Activated T-helper 1 cell treated with anti-CD3 and anti-CD28 coated beads, Interleukin-2, amount 50 U/mL, for 16 hours (primary cell): ENCODE results near the gene EXOSC2.
"Not testable (repeated sequence)": the region's sequence is repeated elsewhere in the genome, so short reads cannot be mapped to it uniquely, and the experiment has no call there.

Experiments used
- DNase-seq, 2 donors: peaks; one replicate each; pipeline ENCODE4 v3.0.0-alpha.2; 2020; ENCODE audit warnings: low read depth in 1 of 2, low spot score in 1 of 2

Gene EXOSC2

DNA sequence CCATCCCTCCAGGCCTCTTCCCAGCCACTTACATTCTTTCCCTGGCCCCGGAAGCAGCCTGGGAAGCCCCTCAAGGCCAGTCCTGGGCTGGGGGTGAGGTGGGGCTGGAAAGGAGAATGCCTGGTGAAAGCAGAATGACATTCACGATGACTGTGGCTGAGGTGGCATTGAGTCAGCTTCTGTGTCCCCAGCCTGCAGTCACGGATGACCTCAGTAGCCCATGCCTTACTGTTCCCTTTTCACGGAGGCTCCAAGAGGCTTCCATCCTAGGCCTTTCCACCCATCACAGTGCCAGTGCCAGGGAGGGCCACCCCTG, 26.5 kb upstream of the EXOSC2 start:
- DNase-seq = no peak

- no peak for DNase-seq
These were observed 25.4 kb upstream of the EXOSC2 start for GRCh38 chr9:130668196-130668595.

DNA sequence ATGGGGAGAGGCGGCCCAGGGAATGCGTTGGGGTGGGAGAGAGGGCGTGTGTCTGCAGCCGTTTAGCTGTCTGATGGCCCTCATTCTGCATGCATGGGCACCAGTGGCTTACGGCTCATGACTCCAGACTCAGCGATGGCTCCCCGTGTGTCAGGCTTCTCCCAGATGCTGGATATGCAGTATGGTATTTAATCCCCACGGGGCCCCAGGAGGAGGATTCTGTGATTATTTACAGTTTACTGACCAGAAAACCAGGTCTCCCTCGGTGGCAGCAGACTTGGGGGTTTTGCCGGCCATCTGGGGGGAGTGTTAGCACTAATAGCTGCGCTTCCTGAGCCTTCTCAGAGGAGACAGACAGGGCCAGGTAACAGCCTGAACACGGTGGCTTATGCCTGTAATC, 24.9 kb upstream of the EXOSC2 start:
- DNase-seq = no peak

DNA sequence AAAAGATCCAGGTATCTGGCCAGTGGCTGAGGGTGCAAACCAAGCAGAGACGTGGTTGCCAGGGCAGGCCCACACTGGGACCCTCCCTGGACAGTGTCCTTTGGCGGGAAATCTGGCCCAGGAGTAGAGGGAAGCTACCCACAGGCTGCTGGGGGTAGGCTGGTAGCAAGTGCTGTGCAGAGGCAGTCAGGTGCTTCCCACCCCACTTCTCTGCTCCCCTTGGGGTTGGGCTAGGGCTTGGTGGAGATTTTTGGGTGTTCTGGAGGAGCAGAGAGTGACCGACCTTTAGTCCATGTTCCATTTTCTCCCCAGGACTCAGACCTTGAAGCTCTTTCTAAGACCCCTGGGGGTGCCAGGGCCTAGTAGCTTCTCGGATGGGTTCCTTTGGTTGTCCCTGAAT, 23.6 kb upstream of the EXOSC2 start:
- DNase-seq = no peak

DNA sequence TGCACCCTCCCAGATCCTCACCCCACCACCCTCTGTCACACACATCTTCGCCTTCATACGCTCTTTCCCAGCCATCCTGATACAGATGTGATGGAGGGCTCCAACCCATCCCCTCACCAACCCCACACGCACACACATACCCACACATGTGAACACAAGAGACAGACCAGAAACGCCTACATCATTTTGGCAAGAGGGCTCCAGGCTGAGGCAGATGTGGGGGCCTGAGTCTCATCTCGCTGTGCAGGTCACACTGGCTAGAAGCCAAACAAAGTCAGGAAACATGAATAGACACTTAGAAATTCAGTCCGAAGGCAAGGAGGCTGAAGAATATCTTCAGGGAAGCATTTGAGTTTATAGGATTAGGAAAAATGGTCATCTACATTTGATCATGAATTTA, 22.9 kb upstream of the EXOSC2 start:
- DNase-seq = no peak

DNA sequence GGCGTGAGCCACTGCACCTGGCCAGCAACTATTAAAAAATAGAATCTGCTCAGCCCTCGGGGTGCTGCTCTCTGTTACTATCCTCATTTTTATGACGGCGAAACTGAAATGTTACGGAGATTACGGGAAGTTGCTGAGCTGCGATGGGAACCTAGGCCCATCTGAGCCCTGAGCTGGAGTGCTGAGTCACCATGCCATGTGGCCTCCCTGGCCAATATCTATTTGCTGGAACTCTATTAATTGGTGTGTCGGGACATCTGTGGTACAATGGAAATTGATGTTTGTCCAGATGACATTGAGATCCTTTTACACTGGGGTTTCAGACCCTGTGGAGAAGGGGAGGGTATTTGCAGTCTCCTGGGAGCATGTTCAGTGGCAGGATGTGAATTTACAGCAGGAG, 21.1 kb upstream of the EXOSC2 start:
- no peak for DNase-seq

- no peak for DNase-seq
These were observed 20.5 kb upstream of the EXOSC2 start for GRCh38 chr9:130672933-130673615.

GRCh38 chr9:130675396-130675795, 18.2 kb upstream of the EXOSC2 start:
- no peak for DNase-seq

DNA sequence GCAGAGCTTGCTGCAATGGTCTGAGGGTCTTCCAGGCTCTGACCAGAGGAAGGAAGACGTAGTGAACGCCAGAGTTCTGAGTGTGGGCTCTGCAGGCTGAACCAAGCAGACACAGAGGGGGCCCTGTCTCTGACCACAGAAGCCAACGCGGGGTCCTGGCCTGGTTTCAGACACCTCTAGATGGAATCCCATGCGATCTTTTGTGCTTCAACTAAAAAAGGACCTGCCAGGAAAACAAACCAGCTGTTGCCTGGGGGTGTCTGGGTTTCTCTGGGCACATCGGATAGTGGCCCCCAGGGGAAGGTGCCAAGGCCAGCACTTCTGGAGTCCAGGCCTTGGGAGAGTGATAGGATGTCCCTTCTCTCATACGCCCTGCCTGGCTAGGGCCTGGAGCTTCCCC, 16.3 kb upstream of the EXOSC2 start:
- no peak for DNase-seq

DNA sequence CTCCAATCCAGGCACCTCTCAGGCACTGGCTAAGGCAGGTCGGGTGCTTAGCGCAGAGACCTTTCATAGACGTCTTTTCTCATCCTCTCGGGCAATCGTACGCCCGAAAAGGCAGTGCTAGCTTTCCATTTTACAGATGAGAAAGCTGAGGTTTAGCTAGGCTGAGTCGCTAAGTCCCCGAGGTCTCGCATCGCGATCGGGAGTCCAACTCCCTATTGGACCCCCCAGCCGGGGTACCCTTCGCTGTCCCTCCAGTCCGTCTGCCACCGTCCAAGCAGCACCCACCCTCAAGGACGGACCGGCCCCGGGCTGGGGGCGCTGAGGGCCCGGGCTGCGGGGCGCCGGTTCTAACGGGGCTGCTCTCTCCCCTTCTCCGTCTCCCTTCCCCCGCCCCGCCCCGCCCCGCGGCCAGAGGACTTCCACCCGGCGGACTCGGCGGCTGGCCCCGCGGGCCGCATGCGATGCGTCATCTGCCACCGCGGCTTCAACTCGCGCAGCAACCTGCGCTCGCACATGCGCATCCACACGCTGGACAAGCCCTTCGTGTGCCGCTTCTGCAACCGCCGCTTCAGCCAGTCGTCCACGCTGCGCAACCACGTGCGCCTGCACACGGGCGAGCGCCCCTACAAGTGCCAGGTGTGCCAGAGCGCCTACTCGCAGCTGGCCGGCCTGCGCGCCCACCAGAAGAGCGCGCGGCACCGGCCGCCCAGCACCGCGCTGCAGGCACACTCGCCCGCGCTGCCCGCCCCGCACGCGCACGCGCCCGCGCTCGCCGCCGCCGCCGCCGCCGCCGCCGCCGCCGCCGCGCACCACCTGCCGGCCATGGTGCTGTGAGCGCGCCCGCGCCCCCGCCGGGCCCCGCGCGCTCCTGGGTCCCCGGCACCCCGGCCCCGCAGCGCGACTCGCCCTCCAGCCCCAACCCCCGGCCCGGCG, 12.5 kb upstream of the EXOSC2 start:
- DNase-seq = peak in 1 of 2 donors; percentile 48

DNA sequence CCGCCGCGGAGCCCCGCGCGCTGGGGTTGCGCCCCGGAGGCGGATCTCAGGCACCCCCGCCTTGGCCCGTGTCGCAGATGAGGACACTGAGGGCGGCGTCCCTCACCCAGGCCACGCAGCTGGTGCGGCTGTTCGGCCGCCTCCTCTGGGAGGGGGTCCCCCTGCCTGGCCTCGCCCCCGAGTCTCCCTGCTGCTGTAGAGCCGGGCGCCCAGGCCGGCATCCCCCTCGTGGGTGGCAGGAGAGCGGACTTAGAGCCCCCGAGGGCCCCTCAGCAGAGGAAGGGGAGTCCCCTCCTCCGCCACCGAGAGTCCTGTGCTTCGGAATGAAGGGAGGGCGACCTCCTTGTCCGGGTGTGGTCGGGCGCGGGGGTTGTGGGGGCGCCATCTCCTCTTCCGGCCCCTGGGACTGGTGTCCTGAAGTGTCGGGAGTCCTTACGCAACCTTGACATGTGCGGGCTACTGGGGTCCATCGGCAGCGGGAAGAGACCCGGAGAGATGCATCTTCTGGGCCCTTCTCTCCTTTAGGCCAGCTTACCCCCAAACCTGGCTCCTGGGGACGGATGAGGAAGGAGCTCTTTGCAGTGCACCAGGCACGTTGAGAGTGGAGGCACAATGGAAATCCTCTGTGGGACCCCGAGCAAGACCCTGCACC, 11.7 kb upstream of the EXOSC2 start:
- no peak for DNase-seq

DNA sequence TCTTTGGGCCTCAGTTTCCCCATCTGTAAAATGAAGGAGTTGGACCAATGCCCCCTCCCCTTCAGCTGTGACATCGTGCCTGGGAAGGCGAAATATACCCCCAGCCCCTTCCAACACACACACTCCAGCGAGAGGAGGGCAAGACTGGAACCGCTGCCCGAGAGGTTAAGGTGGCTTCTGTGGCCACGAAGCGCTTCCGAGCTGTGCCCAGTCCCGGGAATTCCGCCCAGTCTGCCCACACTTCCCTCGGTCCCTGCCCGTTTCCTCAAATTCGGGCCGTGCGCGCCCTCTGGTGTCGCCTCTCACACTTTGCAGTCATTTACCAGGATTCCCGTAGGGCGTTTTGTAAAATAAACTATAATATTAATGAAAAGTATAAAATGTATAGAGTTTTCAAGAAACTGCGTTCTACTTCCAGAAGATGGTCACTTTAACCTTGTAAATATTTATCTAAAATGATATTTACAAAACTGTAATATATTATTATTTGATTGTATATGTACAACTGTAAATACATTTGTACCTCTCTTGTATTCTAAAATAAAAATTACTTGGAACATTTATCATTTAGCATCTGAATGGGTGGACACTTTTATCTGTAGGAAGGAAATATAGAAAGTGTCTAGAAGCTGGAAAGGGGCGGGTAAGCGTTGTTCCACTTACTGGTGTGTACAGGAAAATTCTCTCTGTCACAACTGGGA, 11.0 kb upstream of the EXOSC2 start:
- peak; percentile 34 to 47 for DNase-seq

- DNase-seq = no peak
These were observed 8.5 kb upstream of the EXOSC2 start for GRCh38 chr9:130685104-130685503.

DNA sequence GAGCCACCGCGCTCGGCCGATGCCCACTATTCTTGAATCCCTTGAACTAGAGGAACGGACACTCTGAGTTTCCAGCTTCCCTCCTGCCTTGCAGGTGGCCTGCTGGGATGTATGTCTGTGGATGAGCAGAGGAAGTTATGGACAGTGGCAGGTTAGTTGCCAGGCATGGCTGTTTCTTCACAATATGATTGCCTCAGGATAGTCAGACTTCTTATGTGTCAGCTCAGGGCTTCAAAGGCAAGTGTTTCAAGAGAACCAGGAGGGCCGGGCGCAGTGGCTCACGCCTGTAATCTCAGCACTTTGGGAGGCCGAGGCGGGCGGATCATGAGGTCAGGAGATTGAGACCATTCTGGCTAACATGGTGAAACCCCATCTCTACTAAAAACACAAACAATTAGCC, 7.6 kb upstream of the EXOSC2 start:
- not testable (repeated sequence) for DNase-seq

- DNase-seq = no peak
These were observed 6.0 kb upstream of the EXOSC2 start for GRCh38 chr9:130687615-130688014.

DNA sequence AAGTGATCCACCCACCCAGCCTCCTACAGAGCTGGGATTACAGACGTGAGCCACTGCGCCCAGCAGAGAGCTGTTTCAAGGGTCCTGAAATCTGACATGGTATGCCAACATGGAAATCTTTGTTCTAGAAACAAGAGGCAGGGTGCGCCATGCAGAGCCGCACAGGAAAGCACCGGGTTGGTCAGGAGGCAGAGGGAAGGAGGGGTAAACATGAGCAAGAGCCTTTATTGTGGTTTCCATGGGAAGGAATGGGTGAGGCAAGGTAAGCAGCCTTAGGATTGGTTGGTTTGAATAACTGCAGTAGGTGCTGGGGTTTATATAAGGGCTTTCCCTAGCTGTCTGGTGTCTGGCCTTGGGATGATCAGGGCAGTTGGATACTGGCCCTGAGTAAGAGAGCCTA, 5.5 kb upstream of the EXOSC2 start:
- DNase-seq = no peak

DNA sequence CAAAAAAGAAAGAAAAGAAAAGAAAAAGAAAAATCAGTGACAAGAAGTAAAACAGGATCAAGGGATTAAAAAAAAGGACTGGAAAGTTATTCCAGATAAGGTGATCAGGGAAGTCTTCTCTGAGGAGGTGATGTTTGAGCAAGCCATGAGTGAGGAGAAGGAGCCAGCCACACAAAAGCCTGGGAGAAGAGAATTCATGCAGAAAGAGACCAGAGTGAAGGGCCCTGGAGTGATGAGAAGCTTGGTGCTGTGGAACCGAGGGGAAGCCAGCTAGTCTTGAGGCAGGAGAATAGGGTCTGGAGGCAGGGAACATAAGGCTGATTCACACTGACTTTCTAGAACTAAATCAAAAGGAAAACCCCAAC, 4.0 kb upstream of the EXOSC2 start:
- DNase-seq = no peak

- no peak for DNase-seq
These were observed 3.5 kb upstream of the EXOSC2 start for GRCh38 chr9:130689937-130690700.

- DNase-seq = no peak
These were observed 1.3 kb upstream of the EXOSC2 start for GRCh38 chr9:130692321-130692720.

DNA sequence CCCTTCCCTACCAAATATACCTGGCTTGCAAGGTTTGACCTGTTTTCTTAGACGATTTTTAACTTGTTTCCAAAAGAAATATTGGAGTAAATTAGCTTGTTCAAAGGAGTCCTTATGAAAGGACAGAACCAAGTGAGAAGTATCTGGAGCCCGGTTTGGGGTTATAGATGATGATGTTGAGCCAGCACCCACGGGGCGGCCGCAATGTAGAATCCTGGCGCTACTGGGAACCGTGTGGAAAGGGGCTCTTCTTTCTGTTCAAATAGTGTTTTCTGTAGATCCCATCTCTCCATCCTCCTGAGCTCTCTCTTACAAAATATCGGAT, 517 bp upstream of the EXOSC2 start:
- no peak for DNase-seq

- no peak for DNase-seq
These were observed 625 bp downstream of the EXOSC2 start for GRCh38 chr9:130694205-130694604.
